GM21526 (cell line): Measurements from ENCODE around the gene DDO.
"Not testable (repeated sequence)": the region's sequence is repeated elsewhere in the genome, so short reads cannot be mapped to it uniquely, and the experiment has no call there.

Experiments used
- ATAC-seq: cut with Tn5 transposase; IDR thresholded peaks from one replicate; pipeline ENCODE4 v1.9.1; 2021; ENCODE audit warnings: moderate library complexity; ENCODE audit not compliant: unreplicated experiment, low FRiP score

DDO gene, protein sequence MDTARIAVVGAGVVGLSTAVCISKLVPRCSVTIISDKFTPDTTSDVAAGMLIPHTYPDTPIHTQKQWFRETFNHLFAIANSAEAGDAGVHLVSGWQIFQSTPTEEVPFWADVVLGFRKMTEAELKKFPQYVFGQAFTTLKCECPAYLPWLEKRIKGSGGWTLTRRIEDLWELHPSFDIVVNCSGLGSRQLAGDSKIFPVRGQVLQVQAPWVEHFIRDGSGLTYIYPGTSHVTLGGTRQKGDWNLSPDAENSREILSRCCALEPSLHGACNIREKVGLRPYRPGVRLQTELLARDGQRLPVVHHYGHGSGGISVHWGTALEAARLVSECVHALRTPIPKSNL

DNA sequence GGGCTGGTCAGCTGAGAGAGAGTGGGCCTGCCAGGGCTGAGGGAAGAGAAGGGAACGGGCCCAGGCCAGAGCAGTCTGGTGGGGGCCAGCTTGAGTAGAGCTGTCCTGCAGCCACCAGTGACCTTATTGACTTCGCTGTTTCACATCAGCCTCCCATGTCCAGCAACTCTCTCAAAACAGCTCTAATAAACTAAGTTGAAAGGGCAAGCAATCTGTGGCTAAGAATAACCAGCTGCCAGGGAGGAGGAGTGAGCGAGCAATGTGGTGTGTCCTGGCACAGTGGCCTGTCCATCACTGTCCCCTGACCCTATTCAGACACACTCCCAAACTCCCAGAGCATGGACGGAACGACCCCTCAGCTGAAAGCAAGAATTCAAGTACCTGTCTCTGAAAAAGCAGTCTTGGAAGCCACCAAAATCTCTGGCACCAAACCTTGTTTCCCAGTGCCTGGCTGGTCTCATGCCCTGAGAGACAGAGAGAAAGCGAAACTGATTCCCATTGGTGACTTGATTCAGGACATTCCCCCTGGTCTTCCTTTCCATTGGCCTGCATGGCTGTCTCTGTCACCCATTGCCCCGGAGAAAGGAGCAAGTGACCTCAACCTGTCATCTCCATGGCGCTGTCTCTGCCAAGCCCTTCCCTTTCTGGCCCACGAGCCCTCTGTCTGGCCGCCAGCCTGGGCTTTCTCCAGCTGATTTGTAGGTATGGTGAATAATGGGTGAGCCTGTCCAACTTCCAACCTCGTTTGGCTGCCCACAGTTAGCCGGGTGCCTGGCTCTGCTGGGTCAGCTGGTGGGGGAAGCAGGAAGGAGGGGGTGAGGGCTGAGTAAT, at the start of gene DDO:
DDO (minus strand) TSS at position 490 of the 831 bp plus-strand sequence. CDS start 2,113 bp downstream, outside the sequence.
- no peak for ATAC-seq

DNA sequence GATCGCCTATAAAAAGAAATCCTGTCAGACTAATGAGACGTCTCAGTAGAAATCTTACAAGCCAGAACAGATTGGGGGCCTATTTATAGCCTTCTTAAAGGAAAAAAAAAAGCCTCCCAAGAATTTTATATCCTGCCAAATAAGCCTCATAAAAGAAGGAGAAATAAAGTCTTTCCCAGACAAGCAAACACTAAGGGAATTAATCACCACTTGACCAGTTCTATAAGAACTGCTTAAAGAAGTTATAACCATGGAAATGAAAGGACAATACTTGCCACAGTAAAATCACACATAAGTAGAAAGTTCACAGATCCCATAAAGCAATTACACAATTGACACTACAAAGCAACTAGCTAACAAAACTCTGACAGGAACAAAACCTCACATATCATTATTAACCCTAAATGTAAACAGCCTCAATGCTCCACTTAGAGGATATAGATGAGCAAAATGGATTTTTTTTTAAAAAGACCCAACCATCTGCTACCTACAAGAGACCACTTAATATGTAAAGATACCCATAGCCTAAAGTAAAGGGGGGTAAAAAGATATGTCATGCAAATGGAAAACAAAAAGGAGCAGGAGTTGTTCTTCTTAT, 47.6 kb upstream of the DDO start:
- no peak for ATAC-seq

DNA sequence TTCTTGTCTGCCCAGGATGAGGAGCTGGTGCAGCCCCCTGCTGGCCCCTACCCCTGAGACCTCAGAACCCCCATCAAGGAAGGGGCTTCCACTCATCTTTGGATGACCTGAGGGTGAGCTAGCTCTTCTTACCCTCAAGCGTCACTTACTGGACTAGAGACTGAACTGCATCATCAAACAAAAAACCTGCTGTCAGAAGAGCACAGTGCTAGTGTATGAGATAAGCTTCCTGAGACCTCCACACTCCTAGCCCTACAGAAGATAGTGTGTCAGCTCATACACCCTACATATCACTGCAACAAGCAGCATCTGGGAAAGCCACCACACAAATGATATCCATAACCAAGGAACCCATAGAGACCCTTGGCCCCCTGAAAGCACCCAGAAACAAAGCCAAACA, 46.0 kb upstream of the DDO start:
- no peak for ATAC-seq

DNA sequence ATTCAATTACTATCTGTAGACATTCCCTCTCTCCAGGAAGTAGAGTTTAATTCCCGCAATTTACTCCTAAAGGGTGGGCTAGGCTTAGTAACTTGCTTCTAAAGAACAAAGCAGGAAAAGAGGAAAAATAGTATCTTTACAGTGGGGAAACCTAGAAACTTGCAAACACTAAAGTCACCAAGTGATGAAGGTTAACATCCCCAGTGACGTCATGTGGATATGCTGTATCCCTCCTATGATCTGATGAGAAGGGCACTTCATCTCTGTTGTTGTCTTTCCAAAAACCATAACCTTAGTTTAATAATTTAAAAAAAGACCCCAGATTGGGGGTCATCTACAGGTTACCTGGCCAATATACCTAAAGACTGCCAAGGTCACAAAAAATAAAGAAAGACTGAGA, 43.8 kb upstream of the DDO start:
- ATAC-seq: no peak

DNA sequence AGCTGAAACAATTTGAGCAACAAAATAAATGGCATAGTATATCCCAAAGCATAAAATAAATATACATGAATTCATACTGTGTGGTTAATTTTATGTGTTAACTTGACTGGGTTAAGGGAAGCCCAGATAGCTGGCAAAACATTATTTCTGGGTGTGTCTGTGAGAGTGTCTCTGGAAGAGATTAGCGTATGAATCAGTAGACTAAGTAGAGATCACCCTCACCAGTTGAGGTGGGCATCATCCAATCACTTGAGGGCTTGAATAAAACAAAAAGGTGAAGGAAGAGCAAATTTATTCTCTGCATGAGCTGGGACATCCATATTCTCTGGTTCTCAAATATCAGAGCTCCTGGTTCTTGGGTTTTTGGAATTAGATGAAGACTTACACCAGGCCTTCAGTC, 43.1 kb upstream of the DDO start:
- ATAC-seq: no peak

DNA sequence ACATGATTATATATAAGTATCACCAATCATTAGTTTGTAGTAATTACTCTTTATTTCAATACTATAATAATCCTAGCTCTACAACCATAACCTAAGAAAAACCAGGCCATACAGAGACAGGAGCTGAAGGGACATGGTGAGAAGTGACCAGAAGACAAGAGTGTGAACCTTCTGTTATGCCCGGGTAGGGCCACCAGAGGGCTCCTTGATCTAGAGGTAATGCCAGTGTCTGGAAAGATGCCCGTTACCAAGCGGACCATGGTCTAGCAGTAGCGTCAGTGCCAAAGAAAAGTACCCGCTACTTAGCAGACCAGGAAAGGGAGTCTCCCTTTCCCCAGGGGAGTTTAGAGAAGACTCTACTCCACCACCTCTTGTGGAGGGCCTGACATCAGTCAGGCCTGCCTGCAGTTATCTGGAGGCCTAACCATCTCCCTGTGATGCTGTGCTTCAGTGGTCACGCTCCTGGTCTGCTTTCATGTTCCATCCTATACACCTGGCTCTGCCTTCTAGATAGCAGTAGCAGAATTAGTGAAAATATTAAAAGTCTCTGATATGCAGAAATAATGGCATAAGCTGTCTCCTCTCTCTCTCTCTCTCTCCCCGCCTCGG, 42.3 kb upstream of the DDO start:
- ATAC-seq: not testable (repeated sequence)

DNA sequence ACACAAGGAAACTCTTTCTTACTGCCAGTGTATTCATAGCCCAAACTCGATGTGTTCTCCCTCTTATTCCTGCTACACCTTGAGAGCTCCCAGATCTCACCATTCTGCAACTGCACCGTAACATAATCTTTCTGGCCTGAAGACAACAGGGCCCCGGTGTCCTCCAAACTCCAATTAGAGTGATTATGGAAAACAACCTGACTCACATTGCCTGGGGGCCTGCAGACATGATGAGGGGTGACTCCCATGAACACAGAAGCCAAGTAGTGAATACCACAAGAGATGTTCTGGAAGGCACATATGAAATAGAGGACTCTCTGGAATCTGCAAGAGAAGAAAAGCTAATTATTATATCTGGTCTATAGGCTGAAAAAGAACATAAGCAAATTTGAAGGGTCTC, 41.3 kb upstream of the DDO start:
- no peak for ATAC-seq

DNA sequence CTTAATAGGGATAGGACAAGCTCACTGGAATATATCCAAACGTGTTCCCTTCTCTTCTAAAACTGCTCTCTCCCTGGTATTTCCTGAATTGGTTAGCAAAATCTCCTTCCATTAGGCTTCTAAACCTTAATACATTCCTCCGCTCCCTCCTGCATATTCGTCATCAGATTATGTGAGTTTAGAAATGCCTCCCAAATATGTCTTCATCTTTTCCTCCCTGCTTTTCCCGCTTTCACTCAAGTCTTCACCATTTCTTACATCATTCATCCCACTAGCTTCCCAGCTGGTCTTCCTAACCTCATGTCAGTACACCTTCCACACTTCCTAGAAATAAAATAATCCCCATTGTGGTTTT, 34.1 kb upstream of the DDO start:
- ATAC-seq: no peak

DNA sequence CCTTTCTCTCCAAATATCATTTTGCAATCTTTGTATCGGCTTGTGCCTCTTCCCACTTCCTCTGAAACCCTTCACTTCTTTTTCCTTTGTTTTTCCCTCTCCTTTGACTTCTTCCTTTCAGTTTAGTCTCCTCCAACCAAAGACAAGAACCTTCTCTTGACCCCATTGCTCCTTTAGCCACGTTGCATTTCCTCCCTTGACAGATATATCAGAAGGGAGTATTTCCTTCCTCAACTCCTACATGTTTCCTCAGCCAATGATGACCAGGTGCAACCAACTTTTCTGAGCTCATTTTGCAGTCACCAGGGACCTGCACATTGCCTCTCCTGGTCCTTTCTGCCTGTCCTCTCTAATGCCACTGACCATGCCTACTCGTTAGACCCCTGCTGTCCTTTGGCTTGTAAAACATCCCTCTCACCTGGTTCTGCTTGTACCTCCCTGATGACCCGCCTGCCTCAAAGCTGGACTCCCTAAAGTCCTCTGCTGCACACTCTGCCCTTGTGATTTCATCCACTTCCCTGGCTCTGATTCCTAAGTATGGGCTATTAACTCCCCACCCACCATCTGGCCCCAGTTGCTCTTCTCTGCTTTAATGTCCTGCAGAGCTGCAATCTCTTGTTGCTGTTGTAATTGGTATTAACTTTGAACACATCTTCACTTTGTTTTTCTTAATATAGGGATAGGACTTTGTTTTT, 33.6 kb upstream of the DDO start:
- ATAC-seq: no peak

DNA sequence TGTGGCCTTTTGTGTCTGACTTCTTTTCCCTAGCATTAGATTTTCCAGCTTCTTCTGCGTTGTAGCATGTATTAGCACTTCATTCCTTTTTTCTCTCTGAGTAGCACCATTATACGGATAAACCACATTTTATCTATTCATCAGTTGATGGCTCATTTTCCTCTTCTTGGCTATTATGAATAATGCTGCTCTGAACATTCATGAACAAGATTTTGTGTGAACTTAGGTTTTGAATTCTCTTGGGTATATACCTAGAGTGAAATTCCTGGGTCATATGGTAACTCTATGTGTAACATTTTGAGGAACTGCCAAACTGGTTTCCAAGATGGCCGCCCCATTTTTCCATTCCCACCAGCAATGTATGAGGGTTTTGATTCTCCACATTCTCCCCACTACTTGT, 32.4 kb upstream of the DDO start:
- no peak for ATAC-seq

DNA sequence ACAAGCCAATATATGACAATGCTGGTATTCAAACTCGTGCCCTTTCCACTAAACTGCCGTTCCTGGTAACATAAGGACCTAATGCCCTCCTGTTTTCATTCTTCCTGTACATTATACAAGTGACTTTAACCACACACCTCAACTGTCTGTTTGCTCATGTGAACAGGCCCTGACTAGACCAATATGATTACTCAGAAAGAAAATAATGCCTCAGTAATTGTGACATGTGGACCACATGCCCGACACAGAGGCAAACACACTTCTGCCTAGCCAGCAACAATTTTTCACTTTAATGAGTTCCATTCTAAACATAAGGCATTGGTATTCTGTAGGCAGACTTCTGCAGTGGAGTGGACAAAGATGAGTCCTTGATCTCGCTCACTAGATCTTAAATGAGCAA, 31.0 kb upstream of the DDO start:
- ATAC-seq: no peak

DNA sequence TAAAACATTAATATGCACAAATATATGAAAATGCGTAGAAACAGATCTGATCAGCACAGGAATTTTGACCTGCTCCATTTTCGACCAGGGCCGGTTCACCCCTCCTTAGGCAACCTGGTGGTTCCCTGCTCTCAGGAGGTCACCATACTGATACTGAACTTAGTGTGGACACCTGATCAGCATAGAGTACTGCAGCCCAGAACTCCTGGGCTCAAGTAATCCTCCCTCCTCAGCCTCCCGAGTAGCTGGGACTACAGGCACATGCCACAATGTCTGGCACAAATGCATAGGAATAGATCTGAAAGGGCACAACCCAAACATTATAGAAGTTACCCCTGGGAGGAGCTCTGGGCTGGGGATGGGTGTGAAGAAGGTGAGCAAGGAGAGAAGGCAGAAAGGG, 24.7 kb upstream of the DDO start:
- no peak for ATAC-seq

DNA sequence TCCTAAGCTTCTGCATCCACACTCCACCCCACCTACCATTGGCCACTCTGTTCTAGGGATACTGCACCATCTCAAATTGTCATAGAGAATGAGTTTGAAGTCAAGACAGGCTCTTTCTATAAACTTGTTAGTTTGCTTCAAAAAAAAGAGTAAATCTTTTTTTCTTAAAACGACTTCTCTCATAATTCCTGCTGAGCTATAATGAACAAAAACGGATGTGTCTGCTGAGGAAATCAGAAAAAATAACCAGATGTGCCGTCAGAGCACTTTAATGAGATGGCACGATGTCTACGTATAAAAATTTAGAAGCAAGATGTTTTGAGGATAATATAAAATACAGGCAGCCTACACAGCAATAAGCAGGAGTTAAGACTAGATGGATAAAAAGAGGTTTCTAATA, 24.0 kb upstream of the DDO start:
- no peak for ATAC-seq

DNA sequence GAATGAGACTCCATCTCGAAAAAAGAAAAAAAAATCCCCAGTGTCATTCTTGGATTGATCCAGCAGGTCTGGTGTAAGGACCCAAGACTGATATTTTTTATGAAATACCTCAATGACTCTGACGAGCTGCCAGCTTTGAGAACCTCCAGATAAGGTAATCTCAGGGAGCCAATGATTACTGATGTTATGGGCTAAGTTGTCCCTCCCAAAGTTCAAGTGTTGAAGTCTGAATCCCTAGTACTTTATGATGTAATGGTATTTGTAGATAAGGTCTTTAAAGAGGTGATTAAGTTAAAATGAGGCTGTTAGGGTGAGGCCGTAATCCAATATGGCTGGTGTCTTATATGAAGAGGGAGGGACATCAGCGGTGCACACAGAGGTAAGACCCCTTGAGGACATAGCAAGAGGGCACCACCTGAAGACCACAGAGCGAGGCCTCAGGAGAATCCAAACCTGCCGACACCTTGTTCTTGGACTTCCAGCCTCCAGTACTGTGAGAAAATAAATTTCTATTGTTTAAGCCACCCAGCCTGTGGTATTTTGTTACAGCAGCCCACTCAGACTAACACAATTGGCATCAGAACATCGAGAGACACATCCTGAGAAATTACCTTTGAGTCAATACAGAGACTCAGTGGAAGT, 19.7 kb upstream of the DDO start:
- ATAC-seq: no peak

DNA sequence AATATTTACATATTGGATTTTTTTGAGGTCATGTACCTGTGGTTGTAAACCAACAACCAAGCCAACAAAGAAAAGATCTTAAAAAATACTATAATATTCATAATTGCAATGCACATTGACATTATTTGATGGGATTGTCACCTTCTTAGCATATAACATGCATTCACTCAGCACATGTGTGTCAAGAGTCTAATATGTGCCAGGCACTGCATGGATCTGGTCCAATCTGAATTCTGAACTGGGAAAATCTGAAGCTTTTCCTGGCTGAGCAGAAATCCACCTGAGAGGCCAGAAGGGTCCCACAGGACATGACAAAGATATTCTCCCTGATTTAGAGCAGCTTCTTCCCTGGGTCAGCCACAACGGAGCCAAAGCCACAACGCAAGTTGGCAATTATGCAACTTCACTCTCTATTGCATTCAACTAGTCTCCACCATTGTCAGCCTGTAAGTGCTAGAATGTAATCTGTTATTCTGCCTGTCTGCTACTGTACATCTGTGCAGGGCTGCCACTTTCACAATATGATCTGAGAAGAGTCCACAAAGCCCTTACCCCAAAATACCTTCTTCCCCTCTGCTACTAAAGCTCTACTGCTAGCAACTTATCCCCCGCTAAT, 17.0 kb upstream of the DDO start:
- no peak for ATAC-seq

DNA sequence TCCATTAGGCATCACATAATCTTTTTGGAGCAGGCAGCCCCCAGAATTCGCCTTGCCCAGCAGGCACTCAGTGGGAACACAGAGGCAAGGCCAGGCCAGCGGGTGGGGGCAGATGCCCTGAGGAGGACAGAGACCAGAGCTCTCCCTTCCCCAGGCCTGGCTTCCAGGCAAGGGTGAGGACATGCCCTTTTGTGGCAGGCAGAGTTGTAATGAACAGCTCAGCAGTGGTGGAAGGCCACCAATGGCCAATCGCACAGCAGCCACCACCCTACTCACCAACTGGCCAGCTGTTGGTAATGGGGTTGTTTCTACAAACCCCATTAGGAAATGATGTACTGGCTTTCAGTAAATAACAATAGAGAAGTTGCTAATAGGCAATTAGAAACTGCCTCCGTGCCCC, 15.4 kb upstream of the DDO start:
- no peak for ATAC-seq

DNA sequence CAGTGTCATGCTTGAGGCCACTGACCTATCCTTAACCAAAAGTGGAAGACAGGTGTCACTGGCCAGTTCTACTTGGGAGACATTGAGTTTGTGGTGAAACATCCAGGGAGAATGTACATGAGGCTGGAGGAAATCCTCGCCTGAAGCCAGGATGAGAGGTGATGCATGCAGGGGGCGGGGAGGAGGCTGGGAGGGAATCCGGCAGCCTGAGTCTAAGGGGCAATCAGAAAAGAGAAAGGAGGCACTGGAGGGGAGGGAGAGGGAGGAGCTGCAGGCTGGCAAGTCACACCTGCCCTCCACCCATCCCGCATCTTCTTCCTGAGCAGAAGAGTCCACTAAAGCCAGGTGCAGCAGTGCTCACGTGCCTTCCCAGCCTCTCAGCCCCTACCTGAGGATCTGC, 14.9 kb upstream of the DDO start:
- ATAC-seq: no peak

DNA sequence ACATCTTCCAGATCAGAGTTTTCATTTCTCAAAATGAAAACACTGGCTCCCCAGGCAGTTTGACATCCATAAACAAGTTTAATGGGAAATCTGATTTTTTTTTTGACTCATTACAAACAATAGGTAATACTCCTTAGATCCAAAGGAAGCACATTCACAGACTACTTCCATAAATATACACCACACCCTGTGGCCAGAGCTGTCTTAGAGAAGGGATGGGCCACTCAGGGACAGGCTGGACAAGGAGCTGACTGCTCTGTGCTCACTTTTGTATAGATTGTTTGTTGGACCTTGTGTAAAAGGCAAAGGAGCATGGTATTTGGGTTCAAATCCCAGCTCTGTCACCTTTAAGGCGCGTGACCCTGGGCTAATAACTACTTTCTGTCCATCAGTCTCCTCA, 12.8 kb upstream of the DDO start:
- no peak for ATAC-seq

DNA sequence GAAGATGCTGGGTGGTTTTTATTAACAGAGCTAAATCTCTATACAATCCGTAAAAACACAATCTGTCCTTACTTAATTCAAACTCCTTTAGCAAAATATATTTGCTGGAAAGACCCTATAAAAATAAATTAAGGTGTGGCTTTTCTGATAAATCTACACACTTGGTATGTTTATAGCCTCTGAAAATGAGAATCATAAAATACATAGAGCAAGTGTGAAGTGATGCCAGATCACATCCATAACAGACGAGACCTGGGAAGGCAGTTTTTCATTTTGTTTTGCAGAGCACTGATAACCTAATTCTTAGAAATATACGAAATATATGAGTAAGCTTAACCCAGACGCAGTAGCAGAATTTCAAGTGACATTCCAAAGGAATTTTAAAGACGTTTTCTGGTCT, 10.4 kb upstream of the DDO start:
- no peak for ATAC-seq

DNA sequence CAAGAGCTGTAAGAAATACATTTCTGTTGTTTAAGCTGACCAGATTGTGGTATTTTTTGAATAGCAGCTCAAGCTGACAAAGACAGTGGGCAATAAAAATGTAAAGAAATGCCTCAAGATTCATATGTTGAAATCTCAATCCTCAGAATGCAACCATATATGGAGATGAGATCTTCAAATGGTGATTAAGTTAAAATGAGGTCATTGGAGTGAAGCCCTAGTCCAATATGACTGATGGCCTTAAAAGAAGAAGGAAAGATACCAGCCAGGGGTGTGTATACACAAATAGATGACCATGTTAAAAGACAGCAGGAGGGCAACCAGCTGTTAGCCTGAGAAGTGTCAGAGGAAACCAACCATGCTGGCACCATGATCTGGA, 7.1 kb upstream of the DDO start:
- ATAC-seq: no peak
